ENCODE measurements around the gene SPIRE1.
A peak's percentile ranks its signal among the peaks of the same experiment; 100 is the strongest.

The SPIRE1 gene

DNA sequence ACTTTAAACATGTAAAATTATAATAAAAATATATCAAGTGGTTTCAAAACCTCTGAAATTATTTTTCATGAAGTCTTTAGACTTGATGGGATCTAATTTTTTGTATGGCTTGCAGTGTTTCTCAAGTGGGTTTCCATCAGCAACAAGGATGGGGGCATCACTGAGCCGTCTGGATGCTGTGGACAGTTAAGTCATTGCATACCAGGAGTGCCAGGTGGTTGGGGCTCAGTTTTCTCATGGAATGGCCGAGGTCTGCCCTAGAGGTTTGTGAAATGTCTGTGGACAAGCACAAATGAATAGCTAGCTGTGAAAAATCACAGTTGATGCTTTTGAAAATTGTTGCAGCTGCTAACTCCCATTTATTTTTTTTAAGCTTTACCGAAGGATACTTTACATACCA is 248.4 kb downstream of the SPIRE1 start:
- Histone ChIP-seq H3K27me3 (ENCODE audit: control insufficient read depth in 1 of 2, insufficient read depth in 1 of 2, low read length in 2 of 2) (peaks cover 3% of the 10 kb centered on the region in 2 experiments), H3K4me3 (ENCODE audit: insufficient read depth in 1 of 2, low read depth in 1 of 2, low read length in 2 of 2) (no peak overlapping the region), H3K79me1 (replicated peaks; ENCODE audit: low read length, poor library complexity, severe bottlenecking) (peaks cover 10% of the 10 kb centered on the region), H3K36me3 (ENCODE audit: control insufficient read depth in 1 of 2, insufficient read depth in 2 of 2, low read depth in 1 of 2, low read length in 2 of 2) (peaks cover 3 to 11% of the 10 kb centered on the region in 2 experiments), H3K18ac (ENCODE audit: low read depth in 1 of 2, low read length in 2 of 2) (no peak overlapping the region), H3K27ac (ENCODE audit: low read length, poor library complexity, severe bottlenecking) (no peak overlapping the region), H2BK12ac (ENCODE audit: low read length in 2 of 2) (no peak overlapping the region), H3K9ac (ENCODE audit: low read length) (no peak overlapping the region), H4K91ac (ENCODE audit: low read length) (no peak overlapping the region), H2BK120ac (ENCODE audit: low read depth, low read length) (no peak overlapping the region), H2BK5ac (ENCODE audit: low read depth, low read length, poor library complexity, severe bottlenecking) (no peak overlapping the region), H4K8ac (ENCODE audit: low read length) (no peak overlapping the region), H3K4me1 (ENCODE audit: control insufficient read depth, insufficient read depth, low read depth, low read length) (peaks cover 11% of the 10 kb centered on the region), H2AFZ (ENCODE audit: low read depth, low read length) (no peak overlapping the region), H2BK15ac (ENCODE audit: low read depth, poor library complexity, severe bottlenecking) (no peak overlapping the region), H3K4ac (ENCODE audit: low read depth in 1 of 2, low read length in 2 of 2) (no peak overlapping the region), H3K23ac (ENCODE audit: low read length in 2 of 2) (no peak overlapping the region), H3K4me2 (ENCODE audit: low read length, poor library complexity, severe bottlenecking) (no peak overlapping the region), H3K9me3 (ENCODE audit: control insufficient read depth, low read length) (no peaks in the 10 kb centered on the region), H2AK5ac (ENCODE audit: low read length, severe bottlenecking) (no peak overlapping the region), H3K14ac (ENCODE audit: low read length in 2 of 2) (no peak overlapping the region)
- DNase-seq: no peak
- WGBS: 40% methylated on average over 1 of the region's 3 CpGs

DNA sequence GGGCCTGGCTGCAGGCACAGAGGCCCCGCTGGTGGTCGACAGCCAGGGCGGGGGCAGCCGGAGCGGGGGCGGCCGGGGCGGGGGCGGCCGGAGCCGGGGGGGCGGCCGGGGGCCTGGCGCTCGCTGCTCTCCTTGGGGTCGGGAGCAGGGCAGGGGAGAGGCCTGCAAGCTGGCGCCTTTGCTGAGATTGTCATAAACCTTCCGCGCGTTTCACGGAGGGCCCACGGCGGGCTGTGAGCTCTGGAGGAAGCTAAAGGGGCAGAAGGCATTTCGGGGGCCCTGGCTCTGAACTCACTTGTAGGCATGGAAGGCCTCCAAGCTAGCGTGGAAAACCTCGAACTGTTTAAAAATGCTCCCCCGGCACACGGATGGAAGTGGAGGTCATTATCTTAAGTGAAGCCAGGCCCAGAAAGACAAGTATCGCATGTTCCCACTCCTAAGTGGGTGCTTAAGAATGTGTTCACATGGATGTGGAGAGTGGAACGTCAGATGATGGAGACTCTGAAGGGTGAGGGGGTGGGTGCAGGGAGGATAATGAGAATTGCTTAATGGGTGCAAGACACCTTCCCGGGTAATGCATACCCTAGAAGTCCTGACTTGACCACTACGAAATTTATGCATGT is 249.5 kb downstream of the SPIRE1 start:
- H2AK5ac ChIP-seq (ENCODE audit: low read length, severe bottlenecking): peak overlapping the region; percentile 20
- H3K4me3 ChIP-seq (ENCODE audit: insufficient read depth in 1 of 2, low read depth in 1 of 2, low read length in 2 of 2): peak overlapping the region; percentile 65 to 86
- H2BK12ac ChIP-seq (ENCODE audit: low read length in 2 of 2): peak overlapping the region; percentile 39 to 80
- peak overlapping the region; percentile 74 to 87 for H3K4ac ChIP-seq (ENCODE audit: low read depth in 1 of 2, low read length in 2 of 2)
- peak overlapping the region; percentile 68 for H4K91ac ChIP-seq (ENCODE audit: low read length)
- H4K8ac ChIP-seq (ENCODE audit: low read length): peak overlapping the region; percentile 88
- peaks cover 3% of the 10 kb centered on the region in 2 experiments for H3K27me3 ChIP-seq (ENCODE audit: control insufficient read depth in 1 of 2, insufficient read depth in 1 of 2, low read length in 2 of 2)
- H2BK120ac ChIP-seq (ENCODE audit: low read depth, low read length): peak overlapping the region; percentile 98
- peak overlapping the region; percentile 59 for H3K27ac ChIP-seq (ENCODE audit: low read length, poor library complexity, severe bottlenecking)
- WGBS: 2% methylated on average over 26 of the region's 32 CpGs
- H2BK15ac ChIP-seq (ENCODE audit: low read depth, poor library complexity, severe bottlenecking): no peak overlapping the region
- H3K18ac ChIP-seq (ENCODE audit: low read depth in 1 of 2, low read length in 2 of 2): peak overlapping the region; percentile 77 to 92
- no peak overlapping the region for H2BK5ac ChIP-seq (ENCODE audit: low read depth, low read length, poor library complexity, severe bottlenecking)
- DNase-seq: peak; percentile 54
- H3K36me3 ChIP-seq (ENCODE audit: control insufficient read depth in 1 of 2, insufficient read depth in 2 of 2, low read depth in 1 of 2, low read length in 2 of 2): peaks cover 0 to 6% of the 10 kb centered on the region in 2 experiments
- peak overlapping the region; percentile 91 for H3K9ac ChIP-seq (ENCODE audit: low read length)
- peak overlapping the region; percentile 70 for H2AFZ ChIP-seq (ENCODE audit: low read depth, low read length)
- peak overlapping the region; percentile 92 for H3K4me2 ChIP-seq (ENCODE audit: low read length, poor library complexity, severe bottlenecking)
- H3K9me3 ChIP-seq (ENCODE audit: control insufficient read depth, low read length): no peaks in the 10 kb centered on the region
- peak overlapping the region in 1 of 2 experiments; percentile 73 for H3K23ac ChIP-seq (ENCODE audit: low read length in 2 of 2)
- peaks cover 8% of the 10 kb centered on the region for H3K79me1 ChIP-seq (replicated peaks; ENCODE audit: low read length, poor library complexity, severe bottlenecking)
- peaks cover 14% of the 10 kb centered on the region for H3K4me1 ChIP-seq (ENCODE audit: control insufficient read depth, insufficient read depth, low read depth, low read length)
- peak overlapping the region in 1 of 2 experiments; percentile 77 for H3K14ac ChIP-seq (ENCODE audit: low read length in 2 of 2)

DNA sequence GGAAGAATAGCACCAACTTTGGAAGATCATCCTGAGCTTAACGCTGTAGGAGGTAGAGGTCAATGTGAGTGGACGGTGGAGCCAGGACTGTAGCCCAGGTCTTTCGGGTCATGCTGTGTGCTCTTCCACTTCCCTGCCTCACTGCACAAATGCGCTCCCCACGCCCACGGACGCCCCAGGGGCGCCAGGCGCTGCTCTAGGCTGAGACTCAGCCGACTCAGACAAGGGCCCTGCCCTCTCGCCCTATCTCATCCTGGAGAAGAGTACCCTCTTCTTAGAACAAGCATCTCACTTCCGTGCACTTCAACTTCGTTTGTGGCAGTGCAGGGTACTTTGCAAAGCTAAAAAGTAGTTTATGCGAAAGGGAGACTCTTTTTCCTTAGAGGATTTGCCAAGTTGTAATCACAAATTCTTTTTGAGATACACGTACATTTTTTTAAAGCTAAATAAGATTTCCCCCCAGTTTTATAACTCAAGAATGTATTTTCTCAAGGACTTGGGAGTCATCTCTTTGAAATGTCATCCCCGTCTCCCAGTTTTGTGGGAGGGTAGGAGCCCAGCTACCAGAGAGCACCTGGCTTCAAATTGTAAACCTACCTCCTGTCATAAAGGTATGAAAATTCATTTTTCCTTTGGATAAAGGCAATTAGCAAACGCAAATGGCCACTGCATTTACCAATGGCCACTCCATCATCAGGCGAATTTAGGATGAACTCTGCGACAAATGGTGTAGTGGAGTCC is 251.4 kb downstream of the SPIRE1 start:
- H2BK120ac ChIP-seq (ENCODE audit: low read depth, low read length): no peak overlapping the region
- H3K36me3 ChIP-seq (ENCODE audit: control insufficient read depth in 1 of 2, insufficient read depth in 2 of 2, low read depth in 1 of 2, low read length in 2 of 2): peaks cover 0 to 2% of the 10 kb centered on the region in 2 experiments
- H2BK15ac ChIP-seq (ENCODE audit: low read depth, poor library complexity, severe bottlenecking): no peak overlapping the region
- 77% methylated on average over 16 of the region's 19 CpGs for WGBS
- H3K4me1 ChIP-seq (ENCODE audit: control insufficient read depth, insufficient read depth, low read depth, low read length): peaks cover 16% of the 10 kb centered on the region
- no peak overlapping the region for H3K4ac ChIP-seq (ENCODE audit: low read depth in 1 of 2, low read length in 2 of 2)
- H2AK5ac ChIP-seq (ENCODE audit: low read length, severe bottlenecking): peak overlapping the region; percentile 58
- no peak overlapping the region for H2AFZ ChIP-seq (ENCODE audit: low read depth, low read length)
- no peaks in the 10 kb centered on the region for H3K9me3 ChIP-seq (ENCODE audit: control insufficient read depth, low read length)
- H3K4me2 ChIP-seq (ENCODE audit: low read length, poor library complexity, severe bottlenecking): no peak overlapping the region
- DNase-seq: no peak
- no peak overlapping the region for H3K4me3 ChIP-seq (ENCODE audit: insufficient read depth in 1 of 2, low read depth in 1 of 2, low read length in 2 of 2)
- H2BK12ac ChIP-seq (ENCODE audit: low read length in 2 of 2): peak overlapping the region in 1 of 2 experiments; percentile 87
- no peak overlapping the region for H4K8ac ChIP-seq (ENCODE audit: low read length)
- H3K18ac ChIP-seq (ENCODE audit: low read depth in 1 of 2, low read length in 2 of 2): no peak overlapping the region
- no peak overlapping the region for H3K9ac ChIP-seq (ENCODE audit: low read length)
- no peak overlapping the region for H2BK5ac ChIP-seq (ENCODE audit: low read depth, low read length, poor library complexity, severe bottlenecking)
- H3K27ac ChIP-seq (ENCODE audit: low read length, poor library complexity, severe bottlenecking): no peak overlapping the region
- H3K14ac ChIP-seq (ENCODE audit: low read length in 2 of 2): no peak overlapping the region
- peaks cover 4% of the 10 kb centered on the region for H3K79me1 ChIP-seq (replicated peaks; ENCODE audit: low read length, poor library complexity, severe bottlenecking)
- H4K91ac ChIP-seq (ENCODE audit: low read length): no peak overlapping the region
- no peak overlapping the region for H3K23ac ChIP-seq (ENCODE audit: low read length in 2 of 2)
- peaks cover 3% of the 10 kb centered on the region in 2 experiments for H3K27me3 ChIP-seq (ENCODE audit: control insufficient read depth in 1 of 2, insufficient read depth in 1 of 2, low read length in 2 of 2)

DNA sequence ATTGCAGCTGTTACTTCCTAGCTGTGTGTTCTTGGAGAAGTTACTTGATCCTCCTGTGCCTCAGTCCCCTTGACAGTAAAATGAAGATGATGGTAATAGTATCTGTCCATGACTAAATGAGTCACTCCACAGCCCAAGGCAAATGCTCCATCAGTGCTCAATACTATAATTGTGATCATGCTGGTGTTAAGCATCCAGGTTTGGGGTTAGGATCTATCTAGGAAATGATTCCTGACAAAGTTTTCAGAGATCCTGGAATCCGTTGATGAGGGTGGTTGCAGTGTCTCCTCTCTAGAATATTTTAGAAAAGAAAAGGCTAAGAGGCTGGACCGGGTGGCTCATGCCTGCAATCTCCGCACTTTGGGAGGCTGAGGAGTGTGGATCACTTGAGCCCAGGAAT is 252.8 kb downstream of the SPIRE1 start:
- H2AFZ ChIP-seq (ENCODE audit: low read depth, low read length): no peak overlapping the region
- no peak overlapping the region for H3K23ac ChIP-seq (ENCODE audit: low read length in 2 of 2)
- H3K27ac ChIP-seq (ENCODE audit: low read length, poor library complexity, severe bottlenecking): no peak overlapping the region
- no peak overlapping the region for H2BK5ac ChIP-seq (ENCODE audit: low read depth, low read length, poor library complexity, severe bottlenecking)
- no peaks in the 10 kb centered on the region for H3K36me3 ChIP-seq (ENCODE audit: control insufficient read depth in 1 of 2, insufficient read depth in 2 of 2, low read depth in 1 of 2, low read length in 2 of 2)
- H3K4me1 ChIP-seq (ENCODE audit: control insufficient read depth, insufficient read depth, low read depth, low read length): peaks cover 16% of the 10 kb centered on the region
- no peak overlapping the region for H2BK120ac ChIP-seq (ENCODE audit: low read depth, low read length)
- no peak overlapping the region for H3K4me3 ChIP-seq (ENCODE audit: insufficient read depth in 1 of 2, low read depth in 1 of 2, low read length in 2 of 2)
- no peak overlapping the region for H3K4ac ChIP-seq (ENCODE audit: low read depth in 1 of 2, low read length in 2 of 2)
- 85% methylated on average over 3 of the region's 3 CpGs for WGBS
- no peak overlapping the region for H4K91ac ChIP-seq (ENCODE audit: low read length)
- H2BK15ac ChIP-seq (ENCODE audit: low read depth, poor library complexity, severe bottlenecking): no peak overlapping the region
- H4K8ac ChIP-seq (ENCODE audit: low read length): no peak overlapping the region
- peaks cover 4% of the 10 kb centered on the region for H3K79me1 ChIP-seq (replicated peaks; ENCODE audit: low read length, poor library complexity, severe bottlenecking)
- H3K27me3 ChIP-seq (ENCODE audit: control insufficient read depth in 1 of 2, insufficient read depth in 1 of 2, low read length in 2 of 2): peaks cover 3% of the 10 kb centered on the region in 2 experiments
- no peak overlapping the region for H3K9ac ChIP-seq (ENCODE audit: low read length)
- H2BK12ac ChIP-seq (ENCODE audit: low read length in 2 of 2): no peak overlapping the region
- no peak overlapping the region for H3K18ac ChIP-seq (ENCODE audit: low read depth in 1 of 2, low read length in 2 of 2)
- H2AK5ac ChIP-seq (ENCODE audit: low read length, severe bottlenecking): no peak overlapping the region
- no peak for DNase-seq
- peak overlapping the region in 1 of 2 experiments; percentile 19 for H3K14ac ChIP-seq (ENCODE audit: low read length in 2 of 2)
- H3K9me3 ChIP-seq (ENCODE audit: control insufficient read depth, low read length): no peaks in the 10 kb centered on the region
- H3K4me2 ChIP-seq (ENCODE audit: low read length, poor library complexity, severe bottlenecking): no peak overlapping the region
